Choroid plexus epithelial cell (primary cell): ENCODE results near the gene ITK.

ENCODE experiments used
- DNase-seq: peaks from one replicate; pipeline ENCODE4 v3.0.0-alpha.2; 2010; ENCODE audit warnings: low read depth
- H3K4me3 ChIP-seq: 2 replicates; pipeline ENCODE4 v1.5.1; 2011; ENCODE audit warnings: low read depth, mild to moderate bottlenecking, control low read depth, low read length, moderate library complexity
- CTCF ChIP-seq: conservative IDR thresholded peaks from 2 replicates; pipeline ENCODE4 v1.5.1; 2011; ENCODE audit warnings: low read depth, mild to moderate bottlenecking, control low read depth, inconsistent platforms, low read length, moderate library complexity

Gene ITK

GRCh38 chr5:157161996-157162395 is 18.6 kb upstream of the ITK start:
- no peak for TF ChIP-seq CTCF
- DNase-seq = no peak
- H3K4me3 ChIP-seq = no peak overlapping the region

GRCh38 chr5:157162919-157163510 is 17.6 kb upstream of the ITK start:
- DNase-seq = no peak
- TF ChIP-seq CTCF = no peak

GRCh38 chr5:157164521-157164920 is 16.1 kb upstream of the ITK start:
- no peak overlapping the region for H3K4me3 ChIP-seq
- DNase-seq = no peak
- no peak for TF ChIP-seq CTCF

More at GRCh38 chr5:157162919-157163510, 17.6 kb upstream of the ITK start:
- no peak overlapping the region for H3K4me3 ChIP-seq

- H3K4me3 ChIP-seq = no peak overlapping the region
- no peak for DNase-seq
- no peak for TF ChIP-seq CTCF
Observed at GRCh38 chr5:157165261-157165660, 15.4 kb upstream of the ITK start.

- no peak for DNase-seq
- TF ChIP-seq CTCF = no peak
- H3K4me3 ChIP-seq = no peak overlapping the region
Observed at GRCh38 chr5:157165668-157166067, 15.0 kb upstream of the ITK start.

GRCh38 chr5:157166214-157167213 is 14.1 kb upstream of the ITK start, which contains the start of gene GARIN3:
GARIN3 (minus strand) TSS chr5:157166264; CDS start chr5:157166168, 96 bp downstream.
- DNase-seq = no peak
- TF ChIP-seq CTCF = no peak
- no peak within 1 kb of the TSS for H3K4me3 ChIP-seq
